Measurements from ENCODE around the gene FIGN.
A peak's percentile ranks its signal among the peaks of the same experiment; 100 is the strongest.

Gene FIGN

DNA sequence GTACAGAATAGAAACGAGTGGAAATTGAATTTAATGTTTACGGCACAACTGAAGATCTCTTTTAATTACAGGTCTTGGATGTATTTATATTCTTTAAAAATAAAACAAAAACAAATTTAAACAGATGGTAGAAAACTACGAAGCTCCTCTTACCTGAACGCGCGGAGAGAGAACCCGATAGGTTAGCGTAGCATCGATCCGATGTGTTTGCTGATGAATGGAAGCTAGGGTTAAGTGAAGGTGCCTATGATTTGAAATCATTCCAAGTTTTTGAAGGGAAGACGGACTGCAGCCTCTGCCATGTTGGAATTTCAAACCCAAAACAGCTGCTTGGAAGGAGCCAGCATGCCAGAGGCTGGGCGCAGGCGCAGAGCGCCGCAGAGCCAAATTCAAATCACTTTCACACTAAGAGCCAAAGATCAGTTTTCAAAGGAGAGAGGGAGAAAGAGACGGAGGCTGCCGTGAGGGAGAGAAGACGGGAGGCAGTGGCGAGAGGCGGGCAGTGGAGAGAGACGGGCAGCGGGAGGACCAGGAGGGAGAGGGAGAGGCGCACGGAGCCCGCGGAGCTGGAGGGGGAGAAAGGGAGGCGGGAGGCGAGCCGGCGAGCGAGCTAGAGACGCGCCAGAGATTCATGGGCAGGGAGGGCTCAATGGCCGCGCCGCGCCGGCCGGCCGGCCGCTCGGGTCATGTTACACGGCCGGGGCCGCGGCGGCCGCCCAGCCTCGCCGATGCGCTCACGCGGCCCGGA lies at the start of gene FIGN:
TSS of gene FIGN (minus strand) at position 324 of the 748 bp plus-strand sequence. CDS start 1,081 bp downstream, outside the sequence.
- H3K9me3 Mint-ChIP-seq: no peaks in the 10 kb centered on the region
- no peaks in the 10 kb centered on the region for H3K4me1 Mint-ChIP-seq (ENCODE audit: low read depth)
- peak within 1 kb of the TSS; percentile 24 for H3K4me3 Mint-ChIP-seq
- peaks cover 32% of the 10 kb centered on the region for H3K27me3 Mint-ChIP-seq (ENCODE audit: low read depth)
- H3K36me3 Mint-ChIP-seq (ENCODE audit: low read depth): no peaks in the 10 kb centered on the region
- no peak for DNase-seq (ENCODE audit: low spot score)
- no peak within 1 kb of the TSS for H3K27ac Mint-ChIP-seq

DNA sequence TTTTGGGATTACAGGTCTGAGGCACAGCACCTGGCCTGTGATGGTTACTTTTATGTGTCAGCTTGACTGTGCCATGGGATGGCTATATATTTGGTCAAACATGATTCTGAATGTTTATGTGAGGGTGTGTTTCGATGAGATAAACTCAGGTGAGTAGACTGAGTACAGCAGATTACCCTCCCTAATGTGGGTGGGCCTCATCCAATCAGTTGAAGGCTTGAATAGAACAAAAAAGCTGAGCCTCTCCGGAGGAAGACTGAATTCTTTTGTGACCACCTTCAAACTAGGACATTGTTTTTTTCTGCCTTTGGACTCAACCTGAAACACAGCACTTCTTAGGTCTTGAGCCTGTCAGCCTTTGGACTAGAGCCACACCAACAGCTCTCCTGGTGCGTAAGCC lies 49.4 kb upstream of the FIGN start:
- H3K27ac Mint-ChIP-seq: no peak overlapping the region
- H3K4me3 Mint-ChIP-seq: no peak overlapping the region
- no peaks in the 10 kb centered on the region for H3K36me3 Mint-ChIP-seq (ENCODE audit: low read depth)
- no peaks in the 10 kb centered on the region for H3K4me1 Mint-ChIP-seq (ENCODE audit: low read depth)
- H3K9me3 Mint-ChIP-seq: peaks cover 16% of the 10 kb centered on the region
- no peak for DNase-seq (ENCODE audit: low spot score)
- no peaks in the 10 kb centered on the region for H3K27me3 Mint-ChIP-seq (ENCODE audit: low read depth)

- Mint-ChIP-seq H3K9me3 (peaks cover 30% of the 10 kb centered on the region), H3K27me3 (ENCODE audit: low read depth) (no peaks in the 10 kb centered on the region), H3K27ac (no peak overlapping the region), H3K4me1 (ENCODE audit: low read depth) (no peaks in the 10 kb centered on the region), H3K36me3 (ENCODE audit: low read depth) (no peaks in the 10 kb centered on the region), H3K4me3 (no peak overlapping the region)
- no peak for DNase-seq (ENCODE audit: low spot score)
Observed at GRCh38 chr2:163779970-163780597, 44.3 kb upstream of the FIGN start.

DNA sequence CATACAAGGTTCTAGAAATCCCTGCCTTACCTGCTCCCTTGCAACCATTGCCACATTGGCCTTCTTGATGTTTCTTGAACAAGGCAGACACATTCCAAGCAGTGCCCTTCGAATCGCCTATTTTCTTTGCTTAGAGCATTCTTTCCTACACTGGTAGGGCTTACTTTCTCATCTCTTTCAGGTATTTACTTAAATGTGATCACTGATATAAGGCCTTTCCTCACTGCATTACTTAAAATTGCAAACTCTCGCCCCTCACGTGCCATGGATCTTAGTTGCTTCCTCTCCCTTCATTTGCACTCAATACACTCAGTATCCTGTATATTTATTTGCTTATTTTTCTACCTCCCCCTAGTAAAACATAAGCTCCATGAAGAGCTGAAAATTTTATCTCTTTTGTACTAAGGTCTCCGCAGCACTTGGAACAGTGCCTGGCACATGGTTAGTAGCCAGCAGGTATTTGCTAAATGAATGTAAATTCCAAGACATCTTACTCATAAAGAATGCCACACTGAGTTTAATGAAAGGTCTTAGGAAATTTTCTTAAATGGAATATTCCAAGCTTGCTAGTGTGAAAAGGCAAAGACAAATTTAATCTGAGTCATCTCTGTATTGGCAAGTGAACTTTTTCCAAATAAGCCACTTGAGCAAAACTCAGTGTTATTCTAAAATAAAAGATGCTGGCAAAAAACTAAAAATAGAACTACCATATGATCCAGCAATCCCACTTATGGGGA lies 42.4 kb upstream of the FIGN start:
- DNase-seq (ENCODE audit: low spot score): no peak
- H3K4me3 Mint-ChIP-seq: no peak overlapping the region
- peaks cover 30% of the 10 kb centered on the region for H3K9me3 Mint-ChIP-seq
- H3K27me3 Mint-ChIP-seq (ENCODE audit: low read depth): no peaks in the 10 kb centered on the region
- H3K36me3 Mint-ChIP-seq (ENCODE audit: low read depth): no peaks in the 10 kb centered on the region
- H3K4me1 Mint-ChIP-seq (ENCODE audit: low read depth): no peaks in the 10 kb centered on the region
- no peak overlapping the region for H3K27ac Mint-ChIP-seq

DNA sequence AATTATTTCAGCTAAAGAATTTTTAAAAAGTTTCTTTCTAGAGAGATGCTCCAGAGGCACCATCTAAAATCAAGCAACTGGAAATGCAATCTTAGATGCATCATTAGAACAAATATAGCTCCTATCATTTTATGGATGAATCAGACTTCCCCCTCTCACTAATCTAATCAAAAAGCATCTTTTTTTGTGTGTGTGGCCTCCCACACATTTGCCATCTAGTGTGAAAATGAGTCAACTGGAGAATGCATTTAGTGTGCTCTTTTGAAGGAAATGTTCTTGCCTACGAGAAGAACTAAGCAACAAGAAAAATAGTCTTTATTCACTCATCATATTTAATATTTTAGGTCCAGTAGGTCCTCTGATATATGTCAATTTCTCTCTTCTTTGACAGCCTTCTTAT lies 39.5 kb upstream of the FIGN start:
- no peak overlapping the region for H3K4me3 Mint-ChIP-seq
- H3K27ac Mint-ChIP-seq: no peak overlapping the region
- H3K4me1 Mint-ChIP-seq (ENCODE audit: low read depth): no peaks in the 10 kb centered on the region
- peaks cover 25% of the 10 kb centered on the region for H3K9me3 Mint-ChIP-seq
- no peak for DNase-seq (ENCODE audit: low spot score)
- H3K27me3 Mint-ChIP-seq (ENCODE audit: low read depth): no peaks in the 10 kb centered on the region
- no peaks in the 10 kb centered on the region for H3K36me3 Mint-ChIP-seq (ENCODE audit: low read depth)

GRCh38 chr2:163774862-163775261 lies 39.1 kb upstream of the FIGN start:
- H3K27ac Mint-ChIP-seq: no peak overlapping the region
- H3K27me3 Mint-ChIP-seq (ENCODE audit: low read depth): no peaks in the 10 kb centered on the region
- DNase-seq (ENCODE audit: low spot score): no peak
- peaks cover 25% of the 10 kb centered on the region for H3K9me3 Mint-ChIP-seq
- H3K36me3 Mint-ChIP-seq (ENCODE audit: low read depth): no peaks in the 10 kb centered on the region
- H3K4me1 Mint-ChIP-seq (ENCODE audit: low read depth): no peaks in the 10 kb centered on the region
- no peak overlapping the region for H3K4me3 Mint-ChIP-seq

- no peak for DNase-seq (ENCODE audit: low spot score)
- Mint-ChIP-seq H3K27ac (no peak overlapping the region), H3K36me3 (ENCODE audit: low read depth) (no peaks in the 10 kb centered on the region), H3K4me3 (no peak overlapping the region), H3K27me3 (ENCODE audit: low read depth) (no peaks in the 10 kb centered on the region), H3K9me3 (peaks cover 25% of the 10 kb centered on the region), H3K4me1 (ENCODE audit: low read depth) (no peaks in the 10 kb centered on the region)
Observed at GRCh38 chr2:163773276-163773675, 37.5 kb upstream of the FIGN start.

GRCh38 chr2:163771596-163771995 lies 35.8 kb upstream of the FIGN start:
- no peaks in the 10 kb centered on the region for H3K27me3 Mint-ChIP-seq (ENCODE audit: low read depth)
- no peaks in the 10 kb centered on the region for H3K4me1 Mint-ChIP-seq (ENCODE audit: low read depth)
- no peak for DNase-seq (ENCODE audit: low spot score)
- no peak overlapping the region for H3K27ac Mint-ChIP-seq
- H3K36me3 Mint-ChIP-seq (ENCODE audit: low read depth): no peaks in the 10 kb centered on the region
- H3K4me3 Mint-ChIP-seq: no peak overlapping the region
- H3K9me3 Mint-ChIP-seq: peaks cover 11% of the 10 kb centered on the region

GRCh38 chr2:163768881-163769695 lies 33.3 kb upstream of the FIGN start:
- Mint-ChIP-seq H3K27me3 (ENCODE audit: low read depth) (no peaks in the 10 kb centered on the region), H3K4me1 (ENCODE audit: low read depth) (no peaks in the 10 kb centered on the region), H3K9me3 (peaks cover 5% of the 10 kb centered on the region), H3K4me3 (no peak overlapping the region), H3K36me3 (ENCODE audit: low read depth) (no peaks in the 10 kb centered on the region), H3K27ac (no peak overlapping the region)
- no peak for DNase-seq (ENCODE audit: low spot score)

DNA sequence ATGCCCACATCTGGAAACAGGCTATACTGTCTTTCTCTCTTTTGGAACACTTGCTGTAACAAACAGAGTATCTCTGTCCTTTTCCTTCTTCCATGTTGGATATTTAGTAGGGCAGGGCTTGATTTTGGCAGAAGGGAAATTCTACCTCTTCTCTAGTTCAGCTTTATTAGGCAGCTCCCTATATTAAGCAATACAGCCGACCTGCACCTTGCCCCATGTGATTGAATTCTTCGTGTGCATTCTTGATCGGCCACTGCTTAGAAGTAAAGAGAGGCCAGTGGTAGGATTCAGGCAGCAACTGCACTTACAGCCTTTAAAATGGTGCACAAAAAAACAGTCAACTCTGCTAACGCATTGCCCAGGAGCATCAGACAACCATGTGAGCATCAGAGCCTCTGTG lies 31.3 kb upstream of the FIGN start:
- DNase-seq (ENCODE audit: low spot score): no peak
- H3K36me3 Mint-ChIP-seq (ENCODE audit: low read depth): no peaks in the 10 kb centered on the region
- no peak overlapping the region for H3K4me3 Mint-ChIP-seq
- no peaks in the 10 kb centered on the region for H3K27me3 Mint-ChIP-seq (ENCODE audit: low read depth)
- H3K9me3 Mint-ChIP-seq: peaks cover 3% of the 10 kb centered on the region
- no peaks in the 10 kb centered on the region for H3K4me1 Mint-ChIP-seq (ENCODE audit: low read depth)
- no peak overlapping the region for H3K27ac Mint-ChIP-seq

- no peak for DNase-seq (ENCODE audit: low spot score)
- Mint-ChIP-seq H3K4me3 (no peak overlapping the region), H3K27me3 (ENCODE audit: low read depth) (no peaks in the 10 kb centered on the region), H3K36me3 (ENCODE audit: low read depth) (no peaks in the 10 kb centered on the region), H3K4me1 (ENCODE audit: low read depth) (no peaks in the 10 kb centered on the region), H3K27ac (no peak overlapping the region), H3K9me3 (no peaks in the 10 kb centered on the region)
Observed at GRCh38 chr2:163764566-163764965, 28.8 kb upstream of the FIGN start.

DNA sequence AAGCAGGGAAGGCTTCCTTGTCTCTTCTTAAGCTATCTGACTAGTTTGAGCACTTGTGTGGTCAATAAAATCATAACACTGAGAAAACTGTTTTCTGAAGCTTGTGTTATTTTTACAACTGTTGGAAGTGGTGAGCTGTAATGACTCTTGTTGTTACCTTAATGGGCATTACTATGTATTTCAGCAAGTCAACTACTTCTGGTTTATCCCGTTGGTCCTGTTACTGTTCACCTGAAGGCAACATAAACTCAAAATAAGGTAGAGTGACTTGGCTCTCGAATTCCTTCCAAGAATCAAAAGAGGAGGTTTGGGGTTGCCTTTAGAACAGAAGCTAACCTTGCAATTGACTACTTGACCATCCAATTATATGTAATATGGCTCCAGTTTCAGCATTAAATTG lies 23.2 kb upstream of the FIGN start:
- Mint-ChIP-seq H3K9me3 (no peaks in the 10 kb centered on the region), H3K27ac (no peak overlapping the region), H3K4me1 (ENCODE audit: low read depth) (no peaks in the 10 kb centered on the region), H3K27me3 (ENCODE audit: low read depth) (no peaks in the 10 kb centered on the region), H3K4me3 (no peak overlapping the region), H3K36me3 (ENCODE audit: low read depth) (no peaks in the 10 kb centered on the region)
- no peak for DNase-seq (ENCODE audit: low spot score)

DNA sequence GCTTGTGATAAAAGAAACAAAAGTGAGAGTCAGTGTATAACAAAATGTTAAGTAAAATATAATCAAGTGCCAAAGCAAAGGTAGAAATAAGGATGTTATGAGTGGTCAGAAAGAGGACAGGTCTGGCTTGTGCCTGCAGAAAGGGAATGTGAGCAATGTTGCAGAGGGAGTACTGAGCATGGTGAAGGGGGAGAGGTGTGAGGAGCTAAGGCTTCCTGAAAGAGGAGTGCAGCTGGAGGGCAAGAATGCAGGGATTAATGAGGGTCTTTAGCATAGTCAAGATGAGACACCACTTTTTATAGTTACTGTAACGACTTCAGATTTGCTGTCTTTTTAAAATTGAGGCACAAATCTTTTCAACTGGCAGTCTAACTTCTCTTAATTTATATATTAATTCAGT lies 22.0 kb upstream of the FIGN start:
- DNase-seq (ENCODE audit: low spot score): no peak
- Mint-ChIP-seq H3K27me3 (ENCODE audit: low read depth) (no peaks in the 10 kb centered on the region), H3K9me3 (no peaks in the 10 kb centered on the region), H3K4me3 (no peak overlapping the region), H3K4me1 (ENCODE audit: low read depth) (no peaks in the 10 kb centered on the region), H3K27ac (no peak overlapping the region), H3K36me3 (ENCODE audit: low read depth) (no peaks in the 10 kb centered on the region)

DNA sequence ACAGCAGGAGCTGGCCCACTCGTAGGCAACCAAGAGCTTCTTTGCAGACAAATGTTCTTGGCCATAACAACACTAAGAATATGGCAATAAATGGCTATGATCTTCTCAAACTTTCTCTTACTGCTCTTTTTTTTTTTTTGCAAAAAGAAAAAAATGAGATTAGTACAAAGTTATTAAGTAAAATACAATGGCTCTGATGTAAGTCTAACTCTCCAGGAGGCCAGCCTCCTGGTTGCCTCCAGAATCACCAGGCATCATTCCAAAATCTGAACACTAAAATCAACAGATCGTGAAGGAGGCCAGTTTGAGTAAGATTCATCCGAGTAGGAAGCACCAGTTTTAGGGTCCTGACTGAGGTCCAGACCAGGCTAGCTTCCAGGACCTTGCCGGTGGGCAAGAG lies 20.8 kb upstream of the FIGN start:
- H3K4me1 Mint-ChIP-seq (ENCODE audit: low read depth): no peaks in the 10 kb centered on the region
- no peak overlapping the region for H3K27ac Mint-ChIP-seq
- no peak overlapping the region for H3K4me3 Mint-ChIP-seq
- no peaks in the 10 kb centered on the region for H3K27me3 Mint-ChIP-seq (ENCODE audit: low read depth)
- H3K36me3 Mint-ChIP-seq (ENCODE audit: low read depth): no peaks in the 10 kb centered on the region
- DNase-seq (ENCODE audit: low spot score): no peak
- H3K9me3 Mint-ChIP-seq: no peaks in the 10 kb centered on the region
